Renal cortical epithelial cell (primary cell): Measurements from ENCODE around the gene CBS. TPM values are rescaled to one million over a fixed set of nuclear protein-coding genes. Genes with fewer than 3 reads are reported as not detected.
A peak's percentile ranks its signal among the peaks of the same experiment; 100 is the strongest.
"Not testable (repeated sequence)": the region's sequence is repeated elsewhere in the genome, so short reads cannot be mapped to it uniquely, and the experiment has no call there.

ENCODE experiments used
- DNase-seq: peaks from one replicate; pipeline ENCODE4 v3.0.0-alpha.2; 2011; ENCODE audit warnings: low read depth
- total RNA-seq: library from RNA; depleted of rRNA; stranded (reverse); fragments of >200 nt; gene quantifications from 2 replicates; pipeline ENCODE4 v1.2.3, GENCODE V29; 2014

CBS gene
- total RNA-seq, 1 donor from 2014 or later = 90.7 TPM

DNA sequence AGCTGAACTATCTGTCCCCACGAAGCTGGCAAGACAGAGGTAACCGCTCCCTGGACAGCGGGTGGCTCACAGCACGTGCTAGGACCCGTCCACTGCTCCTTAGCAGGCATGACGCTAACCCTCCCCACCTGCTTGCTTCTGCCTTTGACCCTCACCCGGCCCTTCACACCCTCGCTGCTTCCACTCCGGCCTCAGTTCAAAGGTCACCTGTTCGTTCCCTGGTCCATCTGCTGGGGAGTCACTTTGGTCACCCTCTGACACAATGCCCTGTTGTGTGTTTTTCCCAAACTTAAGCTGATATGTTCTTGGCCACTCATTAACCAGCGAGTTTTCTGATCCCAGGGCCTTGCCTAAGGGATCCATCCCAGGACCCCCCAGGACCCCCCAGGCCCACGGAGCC, 7.6 kb downstream of the CBS start:
- not testable (repeated sequence) for DNase-seq

- not testable (repeated sequence) for DNase-seq
Observed at GRCh38 chr21:43066690-43067089, 8.9 kb downstream of the CBS start.

DNA sequence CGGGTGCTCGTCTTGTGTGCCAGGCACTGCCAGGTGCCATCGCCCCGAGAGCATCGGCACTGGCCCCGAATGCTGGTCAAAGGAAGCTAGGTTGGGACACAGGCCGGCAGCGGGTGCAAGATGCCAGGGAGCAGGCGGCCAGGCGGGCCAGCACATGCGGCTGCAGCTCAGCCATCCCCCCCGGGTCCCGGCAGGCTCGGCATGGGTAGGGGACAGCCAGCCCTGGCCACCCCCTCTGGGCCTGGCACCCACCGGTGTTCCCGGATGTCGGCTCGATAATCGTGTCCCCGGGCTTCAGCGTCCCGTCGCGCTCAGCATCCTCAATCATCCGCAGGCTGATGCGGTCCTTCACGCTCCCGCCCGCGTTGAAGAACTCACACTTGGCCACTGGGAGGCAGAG, 9.6 kb downstream of the CBS start:
- DNase-seq = not testable (repeated sequence)

- not testable (repeated sequence) for DNase-seq
Observed at GRCh38 chr21:43064265-43064917, 11.2 kb downstream of the CBS start.

GRCh38 chr21:43062955-43063664, 12.5 kb downstream of the CBS start:
- DNase-seq = not testable (repeated sequence)

DNA sequence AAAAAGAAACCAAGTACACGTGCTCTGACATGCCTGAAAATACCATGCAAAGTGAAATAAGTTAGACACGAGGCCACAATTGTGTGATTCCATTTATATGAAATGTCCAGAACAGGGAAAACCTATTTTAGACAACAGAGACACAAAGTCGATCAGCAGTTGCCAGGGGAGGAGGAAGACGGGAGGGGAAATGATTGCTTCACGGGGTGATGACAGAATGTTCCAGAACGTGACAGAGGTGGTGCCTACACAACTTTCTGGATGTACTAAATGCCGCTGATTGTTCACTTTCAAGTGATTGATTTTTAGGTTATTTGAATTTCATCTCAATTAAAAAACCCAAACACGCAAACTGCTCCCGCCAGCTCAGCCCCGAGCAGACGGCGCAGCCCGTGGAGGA, 22.5 kb downstream of the CBS start:
- DNase-seq = not testable (repeated sequence)

GRCh38 chr21:43045876-43046821, 29.5 kb downstream of the CBS start:
- not testable (repeated sequence) for DNase-seq

DNA sequence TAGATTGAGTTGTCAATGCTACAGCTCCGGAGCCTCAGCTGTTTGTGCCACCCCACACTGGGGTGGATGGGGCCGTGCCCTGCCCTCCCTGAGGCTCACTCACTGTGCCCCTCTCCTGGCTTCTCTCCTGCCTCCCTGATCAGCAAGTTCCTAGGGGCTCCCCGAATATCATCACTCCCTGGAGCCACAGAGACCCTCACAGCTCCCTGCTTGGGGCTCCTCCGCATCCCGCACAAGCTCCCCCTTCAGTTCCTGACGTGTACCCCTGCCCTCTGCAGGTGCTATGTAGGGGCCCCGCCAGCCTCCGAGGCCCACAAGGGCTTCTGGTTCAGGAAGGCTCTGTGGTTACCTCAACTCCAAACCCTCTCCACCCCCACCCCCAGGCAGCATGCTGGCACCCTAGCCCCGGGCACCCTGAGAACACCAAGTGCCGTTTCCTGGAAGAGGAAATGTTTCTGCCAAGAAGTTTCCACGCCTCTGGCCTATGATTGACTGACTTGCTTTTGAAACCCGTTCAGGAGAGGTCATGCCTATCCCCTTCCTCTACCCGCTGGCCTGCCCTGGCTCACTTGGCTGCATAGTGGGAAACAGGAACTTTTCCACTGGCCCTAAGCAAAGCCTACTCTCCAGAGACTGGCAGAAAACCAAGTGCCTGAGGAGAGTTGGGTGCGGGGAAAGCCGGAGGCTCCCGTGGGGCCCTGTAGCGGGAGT, 30.3 kb downstream of the CBS start:
- DNase-seq = not testable (repeated sequence)

DNA sequence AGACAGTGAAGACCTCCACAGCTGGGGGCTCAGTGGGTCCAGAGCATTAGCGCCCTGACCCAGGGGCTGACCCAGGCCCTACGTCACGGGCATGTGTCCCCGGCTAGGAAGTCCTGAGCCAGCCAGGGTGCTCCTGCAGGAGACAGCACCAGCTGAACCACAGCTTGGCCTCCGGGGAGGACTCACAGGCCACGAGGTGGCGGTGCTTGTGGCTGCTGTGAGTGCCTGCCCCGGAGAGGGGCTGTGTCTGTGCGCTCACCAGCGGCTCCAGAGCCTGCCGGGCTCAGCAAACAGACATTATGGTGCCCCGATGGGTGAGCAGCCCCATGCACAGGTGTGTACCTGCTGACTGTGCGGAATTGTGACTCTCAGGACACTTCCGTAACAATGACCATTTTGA, 31.1 kb downstream of the CBS start:
- not testable (repeated sequence) for DNase-seq

DNA sequence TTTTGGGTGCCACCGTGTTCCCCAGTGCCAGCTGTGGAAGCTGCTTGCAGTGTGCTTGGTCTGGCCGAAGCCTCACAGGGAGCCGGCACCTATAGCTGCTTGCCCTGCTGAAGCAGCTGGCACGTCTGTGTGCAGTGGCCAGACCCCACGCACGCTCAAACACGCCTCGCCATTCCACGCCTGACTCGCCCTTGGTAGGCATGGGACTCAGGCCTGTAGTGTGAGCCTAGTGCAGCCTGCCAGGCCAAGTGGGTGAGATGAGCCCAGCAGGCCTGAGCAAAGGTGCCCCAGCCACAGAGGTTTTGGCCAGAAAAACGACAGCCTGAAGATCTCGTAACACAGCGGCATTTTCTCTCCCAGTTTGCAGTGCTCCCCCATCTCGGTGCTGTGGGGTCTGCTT, 32.3 kb downstream of the CBS start:
- not testable (repeated sequence) for DNase-seq

DNA sequence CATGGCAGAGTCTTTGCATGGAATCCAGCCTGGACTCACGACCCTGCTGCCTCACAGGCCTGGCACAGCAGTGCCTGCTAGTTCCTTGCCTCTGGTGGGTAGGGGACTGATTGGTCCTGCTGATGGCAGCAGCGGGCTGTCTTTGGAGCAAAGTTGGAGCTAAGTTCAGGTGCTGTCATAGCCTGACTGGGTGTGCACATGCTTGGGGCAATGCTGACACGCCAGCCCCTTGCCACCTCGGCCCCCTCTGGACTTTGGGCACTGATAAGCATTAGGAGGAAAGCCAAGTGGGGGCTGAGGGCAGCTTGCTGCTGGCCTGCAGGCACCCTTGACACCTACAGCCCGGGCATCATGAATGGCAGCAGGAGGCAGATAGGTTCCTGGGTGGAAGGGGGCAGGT, 33.5 kb downstream of the CBS start:
- not testable (repeated sequence) for DNase-seq

- DNase-seq = not testable (repeated sequence)
Observed at GRCh38 chr21:43038659-43039044, 37.0 kb downstream of the CBS start.

- DNase-seq = not testable (repeated sequence)
Observed at GRCh38 chr21:43037918-43038658, 37.5 kb downstream of the CBS start.

DNA sequence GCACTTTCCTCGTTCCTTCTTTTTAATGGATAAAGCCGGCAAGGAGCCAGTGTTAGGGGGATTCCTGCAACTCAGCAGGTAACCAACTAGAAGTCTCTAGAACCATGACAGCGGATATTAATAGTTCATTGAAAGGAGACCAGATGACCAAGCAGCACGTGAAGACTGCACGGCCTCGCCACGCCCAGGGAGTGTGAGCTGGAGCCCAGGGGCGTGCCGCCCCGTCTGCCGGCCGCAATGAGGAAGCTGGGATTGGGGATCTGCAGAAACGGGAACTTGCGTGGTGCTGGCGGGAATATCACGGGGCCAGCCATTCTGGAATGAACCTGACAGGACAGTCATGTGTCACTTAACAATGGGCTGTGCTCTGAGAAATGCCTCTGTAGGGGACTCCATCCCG, 38.7 kb downstream of the CBS start:
- not testable (repeated sequence) for DNase-seq

DNA sequence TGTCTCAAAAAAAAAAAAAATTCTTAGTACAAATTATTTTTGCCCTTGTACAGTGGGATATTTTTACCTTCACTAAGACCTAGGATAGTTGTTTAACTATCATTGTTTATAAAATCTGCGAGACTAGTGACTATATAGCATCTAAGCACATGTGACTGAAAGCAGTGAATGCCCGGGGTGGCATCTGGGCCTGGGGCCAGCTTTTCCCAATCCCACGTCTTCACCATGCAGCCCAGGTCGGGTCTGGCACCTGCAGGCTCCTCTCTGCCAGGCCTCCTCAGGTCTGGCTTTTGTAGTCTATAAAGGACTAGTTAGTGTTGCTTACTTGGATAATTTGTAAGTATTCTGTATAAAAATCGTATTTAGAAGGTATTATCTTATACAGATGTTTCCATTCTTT, 40.8 kb downstream of the CBS start:
- no peak for DNase-seq

DNA sequence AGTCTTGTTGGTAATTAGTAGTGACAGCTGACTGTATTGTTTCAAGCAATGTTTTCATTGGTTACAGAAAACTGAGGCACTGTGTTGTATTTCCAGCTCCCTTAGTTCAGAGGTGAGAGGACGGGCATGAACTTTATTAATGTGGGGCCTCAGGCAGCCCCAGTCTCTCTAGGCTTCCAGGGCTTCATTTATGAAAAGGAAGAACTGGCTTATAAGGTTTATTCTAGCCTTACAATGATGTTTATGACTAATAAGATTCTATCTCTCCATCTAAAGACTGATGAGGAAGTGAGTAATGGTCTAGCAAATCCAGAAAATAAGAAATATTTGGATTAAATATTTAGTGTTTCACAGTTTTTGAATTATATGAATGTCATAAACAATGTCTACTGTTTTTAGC, 41.5 kb downstream of the CBS start:
- DNase-seq = peak; percentile 11

- DNase-seq = no peak
Observed at GRCh38 chr21:43031121-43031619, 44.5 kb downstream of the CBS start.

- no peak for DNase-seq
Observed at GRCh38 chr21:43029785-43030184, 45.9 kb downstream of the CBS start.

- DNase-seq = no peak
Observed at GRCh38 chr21:43027846-43028731, 47.5 kb downstream of the CBS start.
